Measurements from ENCODE around the gene TERT. TPM values are rescaled to one million over a fixed set of nuclear protein-coding genes. Genes with fewer than 3 reads are reported as not detected.
"Not testable (repeated sequence)": the region's sequence is repeated elsewhere in the genome, so short reads cannot be mapped to it uniquely, and the experiment has no call there.

TERT gene
- total RNA-seq, 1 donor from 2014 or later: 0.17 TPM

DNA sequence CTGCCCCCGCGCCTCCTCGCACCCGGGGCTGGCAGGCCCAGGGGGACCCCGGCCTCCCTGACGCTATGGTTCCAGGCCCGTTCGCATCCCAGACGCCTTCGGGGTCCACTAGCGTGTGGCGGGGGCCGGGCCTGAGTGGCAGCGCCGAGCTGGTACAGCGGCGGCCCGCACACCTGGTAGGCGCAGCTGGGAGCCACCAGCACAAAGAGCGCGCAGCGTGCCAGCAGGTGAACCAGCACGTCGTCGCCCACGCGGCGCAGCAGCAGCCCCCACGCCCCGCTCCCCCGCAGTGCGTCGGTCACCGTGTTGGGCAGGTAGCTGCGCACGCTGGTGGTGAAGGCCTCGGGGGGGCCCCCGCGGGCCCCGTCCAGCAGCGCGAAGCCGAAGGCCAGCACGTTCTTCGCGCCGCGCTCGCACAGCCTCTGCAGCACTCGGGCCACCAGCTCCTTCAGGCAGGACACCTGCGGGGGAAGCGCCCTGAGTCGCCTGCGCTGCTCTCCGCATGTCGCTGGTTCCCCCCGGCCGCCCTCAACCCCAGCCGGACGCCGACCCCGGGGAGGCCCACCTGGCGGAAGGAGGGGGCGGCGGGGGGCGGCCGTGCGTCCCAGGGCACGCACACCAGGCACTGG lies 548 bp downstream of the TERT start:
- no peak for DNase-seq

DNA sequence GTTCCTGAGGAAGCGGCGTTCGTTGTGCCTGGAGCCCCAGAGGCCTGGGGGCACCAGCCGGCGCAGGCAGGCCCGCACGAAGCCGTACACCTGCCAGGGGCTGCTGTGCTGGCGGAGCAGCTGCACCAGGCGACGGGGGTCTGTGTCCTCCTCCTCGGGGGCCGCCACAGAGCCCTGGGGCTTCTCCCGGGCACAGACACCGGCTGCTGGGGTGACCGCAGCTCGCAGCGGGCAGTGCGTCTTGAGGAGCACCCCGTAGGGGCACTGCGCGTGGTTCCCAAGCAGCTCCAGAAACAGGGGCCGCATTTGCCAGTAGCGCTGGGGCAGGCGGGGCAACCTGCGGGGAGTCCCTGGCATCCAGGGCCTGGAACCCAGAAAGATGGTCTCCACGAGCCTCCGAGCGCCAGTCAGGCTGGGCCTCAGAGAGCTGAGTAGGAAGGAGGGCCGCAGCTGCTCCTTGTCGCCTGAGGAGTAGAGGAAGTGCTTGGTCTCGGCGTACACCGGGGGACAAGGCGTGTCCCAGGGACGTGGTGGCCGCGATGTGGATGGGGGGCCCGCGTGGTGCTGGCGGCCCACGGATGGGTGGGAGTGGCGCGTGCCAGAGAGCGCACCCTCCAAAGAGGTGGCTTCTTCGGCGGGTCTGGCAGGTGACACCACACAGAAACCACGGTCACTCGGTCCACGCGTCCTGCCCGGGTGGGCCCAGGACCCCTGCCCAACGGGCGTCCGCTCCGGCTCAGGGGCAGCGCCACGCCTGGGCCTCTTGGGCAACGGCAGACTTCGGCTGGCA lies 1.3 kb downstream of the TERT start:
- DNase-seq: no peak

DNA sequence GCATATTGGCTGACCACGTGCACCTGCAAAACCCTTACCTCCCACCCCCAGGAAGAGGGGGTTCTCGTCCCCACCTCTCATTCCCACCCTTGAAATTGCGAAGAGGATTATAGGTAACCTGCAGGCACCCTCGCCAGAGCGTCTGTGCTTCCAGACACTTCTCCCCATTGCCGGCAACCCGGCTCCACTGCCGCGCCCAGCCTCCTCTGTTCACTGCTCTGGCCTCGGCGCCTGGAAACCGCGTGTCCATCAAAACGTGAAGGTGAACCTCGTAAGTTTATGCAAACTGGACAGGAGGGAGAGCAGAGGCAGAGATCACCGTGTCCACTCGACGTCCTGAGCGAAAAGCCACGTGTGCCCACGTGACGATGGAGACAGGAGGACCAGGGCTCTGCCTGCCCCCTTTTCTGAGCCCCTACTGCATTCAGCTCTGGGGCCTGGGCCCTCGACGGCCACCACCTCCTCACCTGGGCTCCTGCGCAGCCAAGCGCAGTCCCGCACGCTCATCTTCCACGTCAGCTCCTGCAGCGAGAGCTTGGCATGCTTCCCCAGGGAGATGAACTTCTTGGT lies 1.9 kb downstream of the TERT start:
- no peak for DNase-seq

DNA sequence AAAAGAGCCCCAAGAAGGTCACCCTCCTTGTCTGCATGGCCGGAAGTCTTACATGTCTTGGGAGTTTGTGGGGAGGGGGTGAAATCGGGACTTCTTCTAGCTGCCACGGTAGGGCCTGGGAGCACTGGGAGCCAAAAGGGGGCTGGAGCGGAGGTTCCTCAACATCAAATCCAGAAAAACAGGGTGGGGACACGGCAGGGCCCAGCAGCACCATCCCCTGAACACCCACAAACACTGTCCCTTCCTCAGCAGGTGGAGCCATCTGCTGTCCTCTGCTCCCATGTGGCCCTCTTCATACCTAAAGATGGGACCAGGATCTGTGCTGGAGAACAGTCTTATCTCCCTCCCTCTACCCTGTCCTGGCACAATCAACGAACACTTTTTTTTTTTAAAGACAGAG lies 2.7 kb downstream of the TERT start:
- DNase-seq: no peak

DNA sequence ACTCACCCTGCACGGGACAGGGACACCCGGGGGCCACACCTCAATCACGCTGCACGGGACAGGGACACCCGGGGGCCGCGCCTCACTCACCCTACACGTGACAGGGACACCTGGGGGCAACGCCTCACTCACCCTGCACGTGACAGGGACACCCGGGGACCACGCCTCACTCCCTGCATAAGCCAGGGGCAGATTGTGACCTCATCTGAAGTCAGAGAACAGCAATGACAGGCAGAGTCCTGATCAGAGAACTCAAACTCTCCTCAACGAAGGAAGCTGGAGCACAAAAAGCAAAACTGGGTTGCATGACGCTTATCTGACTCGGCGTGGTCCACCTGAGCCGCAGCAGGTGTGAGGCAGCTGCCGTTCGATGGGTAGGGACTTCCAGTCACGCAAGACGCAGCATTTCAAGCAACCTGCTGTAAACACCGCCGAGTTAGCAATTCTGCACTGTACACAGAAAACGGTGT lies 3.2 kb downstream of the TERT start:
- no peak for DNase-seq

DNA sequence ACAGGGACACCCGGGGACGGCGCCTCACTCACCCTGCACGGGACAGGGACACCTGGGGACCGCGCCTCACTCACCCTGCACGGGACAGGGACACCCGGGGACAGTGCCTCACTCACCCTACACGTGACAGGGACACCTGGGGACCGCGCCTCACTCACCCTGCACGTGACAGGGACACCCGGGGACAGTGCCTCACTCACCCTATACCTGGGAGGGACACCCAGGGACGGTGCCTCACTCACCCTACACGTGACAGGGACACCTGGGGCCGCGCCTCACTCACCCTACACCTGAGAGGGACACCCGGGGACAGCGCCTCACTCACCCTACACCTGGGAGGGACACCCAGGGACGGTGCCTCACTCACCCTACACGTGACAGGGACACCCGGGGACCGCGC lies 3.9 kb downstream of the TERT start:
- not testable (repeated sequence) for DNase-seq

DNA sequence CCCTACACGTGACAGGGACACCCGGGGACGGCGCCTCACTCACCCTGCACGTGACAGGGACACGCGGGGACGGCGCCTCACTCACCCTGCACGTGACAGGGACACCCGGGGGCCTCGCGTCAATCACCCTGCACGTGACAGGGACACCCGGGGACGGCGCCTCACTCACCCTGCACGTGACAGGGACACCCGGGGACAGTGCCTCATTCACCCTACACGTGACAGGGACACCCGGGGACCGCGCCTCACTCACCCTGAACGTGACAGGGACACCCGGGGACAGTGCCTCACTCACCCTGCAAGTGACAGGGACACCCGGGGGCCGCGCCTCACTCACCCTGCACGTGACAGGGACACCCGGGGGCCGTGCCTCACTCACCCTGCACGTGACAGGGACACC lies 5.3 kb downstream of the TERT start:
- DNase-seq: not testable (repeated sequence)

DNA sequence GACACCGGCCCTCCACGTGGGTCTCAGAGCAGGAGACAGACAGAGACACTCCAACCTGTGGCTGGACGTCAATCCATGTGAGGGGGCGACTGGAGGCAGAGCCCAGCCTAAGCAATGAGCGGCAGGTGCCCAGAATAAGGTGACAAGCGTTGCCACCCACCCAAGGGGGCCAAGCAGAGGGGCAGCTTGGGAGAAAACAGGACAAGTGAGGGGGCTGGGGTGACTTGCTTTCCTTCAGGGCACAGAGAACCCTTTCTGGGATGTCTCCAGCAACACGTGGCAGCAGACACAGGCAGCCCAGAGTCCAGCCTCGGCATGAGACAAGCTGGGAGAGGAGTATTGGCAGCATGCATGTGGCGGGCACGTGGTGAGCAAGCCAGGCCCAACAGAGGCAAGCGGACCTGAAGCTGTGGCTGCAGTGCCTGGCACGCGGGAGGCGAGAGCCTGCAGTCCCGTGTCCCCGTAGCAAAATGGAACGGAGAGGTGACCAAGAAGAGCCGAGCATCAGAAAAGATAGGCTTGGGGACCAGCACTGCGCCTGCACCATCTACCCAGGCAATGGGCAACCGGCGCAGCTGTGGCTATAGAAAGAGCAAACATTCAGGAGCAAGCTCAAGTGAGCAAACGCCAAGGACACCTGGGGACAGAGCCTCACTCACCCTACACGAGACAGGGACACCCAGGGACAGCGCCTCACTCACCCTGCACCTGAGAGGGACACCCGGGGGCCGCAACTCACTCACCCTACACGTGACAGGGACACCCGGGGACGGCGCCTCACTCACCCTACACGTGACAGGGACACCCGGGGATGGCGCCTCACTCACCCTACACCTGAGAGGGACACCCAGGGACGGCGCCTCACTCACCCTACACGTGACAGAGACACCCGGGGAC lies 6.2 kb downstream of the TERT start:
- no peak for DNase-seq

DNA sequence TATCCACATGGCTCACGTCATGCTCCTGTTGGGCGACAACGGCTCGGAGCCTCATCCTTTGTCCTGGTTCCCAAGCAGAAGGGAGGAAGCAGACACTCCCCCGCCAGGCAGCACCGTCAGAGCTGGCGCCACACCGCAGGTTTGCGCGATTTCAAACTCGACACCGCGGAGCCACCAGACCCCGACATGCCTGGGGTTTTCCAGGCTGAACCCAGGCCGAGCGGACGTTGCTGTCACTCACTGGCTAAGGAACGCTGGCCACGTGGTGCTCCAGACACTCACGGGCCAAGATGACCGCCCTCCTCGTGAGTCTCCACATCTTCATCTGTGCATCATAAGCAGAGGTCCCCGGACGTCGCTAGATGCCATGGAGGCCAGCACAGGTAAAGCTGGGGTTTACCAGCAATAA lies 9.0 kb downstream of the TERT start:
- no peak for DNase-seq

DNA sequence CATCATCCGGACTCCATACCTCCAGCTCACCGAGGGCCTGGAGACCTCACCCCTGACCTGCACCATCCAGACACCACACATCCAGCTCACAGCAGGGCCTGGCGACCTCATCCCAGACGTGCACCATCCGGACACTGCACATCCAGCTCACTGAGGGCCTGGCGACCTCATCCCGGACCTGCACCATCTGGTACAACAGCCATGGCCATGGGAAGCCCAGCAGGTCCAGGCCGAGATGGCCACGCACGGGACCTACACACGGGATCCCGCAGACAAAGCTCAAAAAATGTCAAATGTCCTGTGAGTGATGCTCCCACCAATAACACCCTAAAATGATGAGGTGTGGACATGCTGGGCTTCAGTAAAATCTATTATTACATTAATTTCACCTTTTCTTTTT lies 9.7 kb downstream of the TERT start:
- DNase-seq: no peak

DNA sequence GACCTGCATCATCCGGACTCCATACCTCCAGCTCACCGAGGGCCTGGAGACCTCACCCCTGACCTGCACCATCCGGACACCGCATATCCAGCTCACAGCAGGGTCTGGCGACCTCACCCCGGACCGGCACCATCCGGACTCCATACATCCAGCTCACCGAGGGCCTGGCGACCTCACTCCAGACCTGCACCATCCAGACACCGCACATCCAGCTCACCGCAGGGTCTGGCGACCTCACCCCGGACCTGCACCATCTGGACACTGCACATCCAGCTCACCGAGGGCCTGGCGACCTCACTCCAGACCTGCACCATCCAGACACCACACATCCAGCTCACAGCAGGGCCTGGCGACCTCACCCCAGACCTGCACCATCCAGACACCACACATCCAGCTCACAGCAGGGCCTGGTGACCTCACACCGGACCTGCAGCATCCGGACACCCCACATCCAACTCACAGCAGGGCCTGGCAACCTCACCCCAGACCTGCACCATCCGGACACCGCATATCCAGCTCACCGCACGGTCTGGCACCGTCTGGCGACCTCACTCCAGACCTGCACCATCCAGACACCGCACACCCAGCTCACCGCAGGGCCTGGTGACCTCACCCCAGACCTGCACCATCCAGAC lies 10.4 kb downstream of the TERT start:
- not testable (repeated sequence) for DNase-seq

DNA sequence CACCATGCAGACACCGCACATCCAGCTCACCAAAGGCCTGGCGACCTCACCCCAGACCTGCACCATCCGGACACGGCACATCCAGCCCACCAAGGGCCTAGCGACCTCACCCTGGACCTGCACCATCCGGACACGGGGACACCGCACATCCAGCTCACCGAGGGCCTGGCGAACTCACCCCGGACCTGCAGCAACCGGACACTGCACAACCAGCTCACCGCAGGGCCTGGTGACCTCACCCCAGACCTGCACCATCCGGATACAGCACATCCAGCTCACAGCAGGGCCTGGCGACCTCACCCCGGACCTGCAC lies 11.2 kb downstream of the TERT start:
- not testable (repeated sequence) for DNase-seq

DNA sequence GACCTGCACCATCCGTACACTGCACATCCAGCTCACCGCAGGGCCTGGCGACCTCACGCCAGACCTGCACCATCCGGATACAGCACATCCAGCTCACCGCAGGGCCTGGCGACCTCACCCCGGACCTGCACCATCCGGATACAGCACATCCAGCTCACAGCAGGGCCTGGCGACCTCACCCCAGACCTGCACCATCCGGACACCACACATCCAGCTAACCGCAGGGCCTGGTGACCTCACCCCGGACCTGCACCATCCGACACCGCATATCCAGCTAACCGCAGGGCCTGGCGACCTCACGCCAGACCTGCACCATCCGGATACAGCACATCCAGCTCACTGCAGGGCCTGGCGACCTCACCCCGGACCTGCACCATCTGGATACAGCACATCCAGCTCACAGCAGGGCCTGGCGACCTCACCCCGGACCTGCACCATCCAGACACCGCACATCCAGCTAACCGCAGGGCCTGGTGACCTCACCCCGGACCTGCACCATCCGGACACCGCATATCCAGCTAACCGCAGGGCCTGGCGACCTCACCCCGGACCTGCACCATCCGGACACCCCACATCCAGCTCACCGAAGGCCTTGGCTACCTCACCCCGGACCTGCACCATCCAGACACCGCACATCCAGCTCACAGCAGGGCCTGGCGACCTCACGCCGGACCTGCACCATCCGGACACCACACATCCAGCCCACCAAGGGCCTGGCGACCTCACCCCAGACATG lies 11.7 kb downstream of the TERT start:
- DNase-seq: not testable (repeated sequence)

DNA sequence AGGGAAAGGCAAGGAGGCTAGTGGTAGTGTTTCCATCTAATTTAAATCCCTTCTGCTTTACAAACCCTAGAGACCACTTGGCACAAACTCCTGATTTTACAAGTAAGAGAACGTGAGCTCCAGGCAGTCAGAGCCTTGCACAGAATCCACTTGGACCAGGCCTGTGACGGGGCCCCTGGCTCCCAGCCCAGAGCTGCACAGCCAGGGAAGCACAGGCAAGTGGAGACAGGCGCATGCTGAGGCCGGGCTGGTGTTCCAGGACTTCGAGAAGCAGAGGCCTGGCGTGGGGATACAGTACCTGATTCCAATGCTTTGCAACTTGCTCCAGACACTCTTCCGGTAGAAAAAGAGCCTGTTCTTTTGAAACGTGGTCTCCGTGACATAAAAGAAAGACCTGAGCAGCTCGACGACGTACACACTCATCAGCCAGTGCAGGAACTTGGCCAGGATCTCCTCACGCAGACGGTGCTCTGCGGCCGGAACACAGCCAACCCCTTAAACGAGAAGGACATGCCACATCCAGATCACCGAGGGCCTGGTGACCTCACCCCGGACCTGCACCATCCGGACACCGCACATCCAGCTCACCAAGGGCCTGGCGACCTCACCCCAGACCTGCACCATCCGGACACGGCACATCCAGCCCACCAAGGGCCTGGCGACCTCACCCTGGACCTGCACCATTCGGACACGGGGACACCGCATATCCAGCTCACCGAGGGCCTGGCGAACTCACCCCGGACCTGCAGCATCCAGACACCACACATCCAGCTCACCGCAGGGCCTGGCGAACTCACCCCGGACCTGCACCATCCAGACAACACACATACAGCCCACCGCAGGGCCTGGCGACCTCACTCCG lies 12.5 kb downstream of the TERT start:
- DNase-seq: no peak

DNA sequence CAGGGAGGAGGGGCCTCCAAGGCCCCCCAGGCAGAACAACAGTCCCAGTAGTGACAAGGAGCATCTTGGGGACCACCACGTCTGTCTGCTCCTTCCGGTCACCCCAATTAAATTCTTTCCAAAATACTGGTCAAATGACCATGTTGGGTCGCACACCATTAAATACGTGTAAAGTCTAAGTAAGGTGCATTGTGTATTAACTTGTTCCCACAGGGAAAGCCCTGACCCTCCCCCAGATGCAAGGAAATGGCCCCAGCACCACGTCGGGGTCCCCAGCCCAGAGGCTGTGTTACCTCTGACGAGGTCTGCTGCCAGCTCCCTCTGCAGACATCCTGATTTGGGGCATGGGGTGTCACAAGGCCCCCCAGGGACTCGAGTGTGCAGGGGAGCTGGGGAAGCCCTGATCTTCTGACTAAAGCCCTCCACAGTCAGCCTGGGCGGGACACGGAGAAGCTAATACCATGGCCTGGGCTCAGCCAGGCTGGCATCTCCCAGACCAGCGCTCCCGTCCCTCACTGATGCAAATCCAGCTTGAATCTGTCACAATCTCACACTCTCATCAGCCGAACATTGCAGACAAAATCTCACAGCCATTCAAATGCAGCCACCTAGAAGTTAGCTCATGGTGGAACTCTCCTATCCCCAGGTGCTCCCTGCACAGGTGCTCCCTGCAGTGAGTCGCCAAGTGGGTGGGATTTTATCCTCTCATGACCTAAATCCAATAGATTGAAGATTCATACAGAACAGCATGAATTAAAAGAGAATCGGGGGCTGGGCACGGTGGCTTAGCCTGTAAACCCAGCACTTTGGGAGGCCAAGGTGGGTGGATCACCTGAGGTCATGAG lies 13.6 kb downstream of the TERT start:
- DNase-seq: no peak

DNA sequence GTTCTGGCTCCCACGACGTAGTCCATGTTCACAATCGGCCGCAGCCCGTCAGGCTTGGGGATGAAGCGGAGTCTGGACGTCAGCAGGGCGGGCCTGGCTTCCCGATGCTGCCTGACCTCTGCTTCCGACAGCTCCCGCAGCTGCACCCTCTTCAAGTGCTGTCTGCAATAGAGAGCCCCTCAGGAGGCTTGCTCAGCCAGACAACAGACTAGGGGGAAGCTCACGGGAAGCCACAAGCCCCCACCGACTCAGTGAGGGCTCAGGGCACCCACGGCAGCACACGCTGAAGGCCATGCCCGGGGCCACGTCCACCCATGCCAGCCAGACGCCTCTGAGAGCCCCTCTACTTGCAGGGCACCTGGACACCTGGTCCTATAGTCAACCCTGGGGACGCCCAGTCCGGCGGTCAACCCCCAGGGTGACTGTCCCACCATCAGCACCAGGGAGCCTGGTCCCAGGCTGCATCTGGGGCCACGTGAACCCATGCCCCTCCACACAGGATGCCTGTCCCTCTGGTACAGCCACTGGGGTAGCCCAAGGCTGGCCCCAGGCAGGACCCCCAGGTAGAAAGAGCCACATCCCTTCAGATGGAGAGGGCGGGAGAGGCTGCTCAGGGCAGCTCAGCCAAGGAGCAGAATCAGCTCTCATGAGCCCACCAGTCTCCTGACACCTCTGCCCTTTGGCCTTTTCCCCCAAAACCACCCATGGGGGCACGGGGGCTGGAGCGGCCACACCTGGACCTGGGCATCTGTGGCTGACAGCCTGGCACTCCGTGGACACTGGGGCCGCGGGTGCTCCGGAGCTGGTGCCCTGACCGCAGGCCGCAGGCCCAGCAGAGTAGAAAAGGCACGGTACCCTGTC lies 14.5 kb downstream of the TERT start:
- DNase-seq: no peak

DNA sequence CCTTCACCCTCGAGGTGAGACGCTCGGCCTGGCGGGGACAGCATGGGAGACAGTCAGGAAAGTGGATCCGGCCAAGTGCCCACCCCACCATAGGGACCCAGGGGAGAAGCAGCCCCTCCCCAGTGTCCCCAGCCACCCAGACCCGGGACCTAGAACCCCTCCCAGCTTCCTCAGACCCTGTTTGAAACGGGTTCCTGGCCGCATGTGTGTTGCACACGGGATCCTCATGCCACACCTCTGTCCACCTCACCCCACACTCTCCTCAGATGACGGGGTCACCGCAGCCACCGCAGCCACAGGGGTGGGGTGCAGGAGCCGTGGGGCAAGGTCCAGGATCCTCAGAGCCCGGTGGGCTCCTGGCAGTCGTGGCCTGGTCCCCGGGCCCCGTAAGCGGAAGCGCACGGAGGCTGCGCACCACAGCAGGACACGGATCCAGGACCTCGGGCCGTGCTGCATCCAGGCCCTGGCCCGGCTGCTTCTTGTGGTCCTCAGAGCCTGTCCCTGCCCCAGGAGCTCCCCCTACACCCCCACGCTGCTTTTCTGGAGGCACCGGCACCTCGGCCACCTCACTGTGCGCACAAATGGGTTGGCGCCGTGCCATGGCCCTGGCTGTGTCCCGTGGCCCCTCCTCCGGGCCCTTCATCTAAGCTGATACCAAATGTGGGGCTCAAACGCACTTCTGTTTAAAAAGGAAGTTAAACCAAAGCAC lies 15.3 kb downstream of the TERT start:
- DNase-seq: no peak
